Adrenal gland (tissue), 12 donors: ENCODE results near the gene VSIG10. TPM values are rescaled to one million over a fixed set of nuclear protein-coding genes. Genes with fewer than 3 reads are reported as not detected.
"Not testable (repeated sequence)": the region's sequence is repeated elsewhere in the genome, so short reads cannot be mapped to it uniquely, and the experiment has no call there.

Source experiments
- DNase-seq, 7 donors: peaks; one replicate each; pipeline ENCODE4 v3.0.0-alpha.2; 2019 to 2020
- H3K27ac ChIP-seq, 5 donors: fragments of 200-600 bp; sonication (generic) in 4 of 5; 1 replicate in 3 of 5; 2 replicates in 2 of 5; pipeline versions ENCODE4 v1.5.1 to v1.8.0; 2016 to 2020; ENCODE audit warnings: mild to moderate bottlenecking in 1 of 5
- H3K27me3 ChIP-seq: fragments of 200-600 bp; 2 replicates; pipeline ENCODE4 v1.8.0; 2021
- H3K36me3 ChIP-seq, 2 donors: fragments of 200-600 bp; replicated peaks in 1 of 2; 1 replicate in 1 of 2; 2 replicates in 1 of 2; pipeline versions ENCODE4 v1.5.1 to v1.8.0; 2018 to 2022
- H3K4me1 ChIP-seq, 2 donors: fragments of 200-600 bp; replicated peaks in 1 of 2; 1 replicate in 1 of 2; 2 replicates in 1 of 2; pipeline versions ENCODE4 v1.5.1 to v1.8.0; 2018 to 2021
- H3K4me3 ChIP-seq, 4 donors: fragments of 200-600 bp; sonication (generic) in 3 of 4; one replicate each; pipeline ENCODE4 v1.5.1; 2016 to 2018
- H3K9me3 ChIP-seq, 3 donors: fragments of 200-600 bp; sonication (generic) in 1 of 3; replicated peaks in 1 of 3; 1 replicate in 2 of 3; 2 replicates in 1 of 3; pipeline versions ENCODE4 v1.5.1 to v1.8.0; 2016 to 2021
- POLR2A ChIP-seq, 2 donors: fragments of 450-650 bp; IDR thresholded peaks; one replicate each; pipeline ENCODE4 v1.6.1; 2017; ENCODE audit warnings: antibody characterized with exemption in 2 of 2, mild to moderate bottlenecking in 2 of 2, moderate library complexity in 1 of 2
- WGBS, 4 donors: extraction: QIAGEN DNeasy Blood & Tissue Kit in 2 of 4; methylation state at CpG; one replicate each; pipeline versions ENCODE4 v1.1.5 to v1.1.7; 2013 to 2017; 5-methylcytosine and 5-hydroxymethylcytosine counted together
- intact Hi-C, 2 donors: fragments of 100-400 bp; cut with DNase I; formaldehyde crosslinking; loops; one replicate each; pipeline versions ENCODE4 v1.14.1 to v1.15.0; 2022 to 2023
- polyA plus RNA-seq, 3 donors: library from polyadenylated mRNA; stranded (reverse); fragments of 200-250 nt in 2 of 3; fragments of 350-450 nt in 1 of 3; fragmentation: Illumina TruSeq in 1 of 3; extraction: RNeasy Lipid Tissue Mini Kit (QIAGEN cat#74804) in 1 of 3; gene quantifications; one replicate each; pipeline ENCODE4 v1.2.3, GENCODE V29; 2013 to 2014
- total RNA-seq, 9 donors: library from RNA; depleted of rRNA in 4 of 9; stranded (reverse); fragments of >200 nt in 4 of 9; fragments of 120-200 nt in 1 of 9; fragmentation: NEBNext Ultra II Directional in 1 of 9; extraction: Animal tissue kit (Norgen Biotek cat#: 25700) in 1 of 9; gene quantifications; one replicate each; pipeline versions ENCODE4 v1.1.0 to v1.2.4, GENCODE V29; 2013 to 2023
- TF ChIP-seq, protein P1 (sequence below), 6 experiments: fragments of 450-650 bp in 4 of 6; fragments of 200-600 bp in 2 of 6; sonication (generic) in 1 of 6; IDR thresholded peaks; 1 replicate in 5 of 6; 2 replicates in 1 of 6; pipeline versions ENCODE4 v1.5.1 to v1.8.0; 2016 to 2021; ENCODE audit warnings: antibody characterized with exemption in 6 of 6, mild to moderate bottlenecking in 2 of 6, moderate library complexity in 1 of 6
- donor health status: healthy with polysubstance abuse.
- donor health status: Bipolar disorder and iron deficiency.
- donor health status: DM: yes; HTN: yes; CAD: no.
- donor health status: DM: no; HTN: no; CAD: no.
- donor health status: DM: no; HTN: no; CAD: no.
- donor health status: DM: yes; HTN: yes; CAD: no.

VSIG10 gene
- total and polyA plus RNA-seq, 12 donors, result 22.6 to 87.6 (median 53.0) TPM

DNA sequence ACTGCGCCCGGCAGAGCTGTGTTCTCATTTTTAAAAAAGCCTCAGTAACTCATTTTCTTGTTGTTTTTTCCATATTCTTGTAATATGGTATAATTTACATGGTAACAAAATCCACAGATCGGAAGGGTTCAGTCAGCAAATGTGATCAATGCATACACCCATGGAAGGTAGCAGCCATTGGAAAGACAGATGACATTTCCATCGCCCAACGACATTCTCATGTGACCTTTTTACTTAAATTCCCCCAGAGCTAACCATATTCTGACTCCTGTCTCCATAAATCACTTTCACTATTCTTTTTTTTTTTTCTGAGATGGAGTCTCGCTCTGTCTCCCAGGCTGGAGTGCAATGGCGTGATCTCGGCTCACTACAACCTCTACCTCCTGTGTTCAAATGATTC, 37.0 kb upstream of the VSIG10 start:
- Histone ChIP-seq H3K27ac (peak overlapping the region in 2 of 5 donors; percentile 56 to 64), H3K9me3 (no peaks in the 10 kb centered on the region), H3K36me3 (peaks cover 0 to 77% of the 10 kb centered on the region in 2 donors), H3K4me3 (peak overlapping the region in 1 of 4 donors; percentile 98), H3K4me1 (peaks cover 38 to 70% of the 10 kb centered on the region in 2 donors), H3K27me3 (no peaks in the 10 kb centered on the region)
- no peak for DNase-seq
- intact Hi-C loops, result no loop called here
- WGBS, 4 donors, result 84 to 88% (median 85%) methylated on average over 8 of the region's 8 CpGs
- no peak for TF ChIP-seq POLR2A (IDR thresholded peaks at IDR 0.05)
- TF ChIP-seq, protein P1, sequence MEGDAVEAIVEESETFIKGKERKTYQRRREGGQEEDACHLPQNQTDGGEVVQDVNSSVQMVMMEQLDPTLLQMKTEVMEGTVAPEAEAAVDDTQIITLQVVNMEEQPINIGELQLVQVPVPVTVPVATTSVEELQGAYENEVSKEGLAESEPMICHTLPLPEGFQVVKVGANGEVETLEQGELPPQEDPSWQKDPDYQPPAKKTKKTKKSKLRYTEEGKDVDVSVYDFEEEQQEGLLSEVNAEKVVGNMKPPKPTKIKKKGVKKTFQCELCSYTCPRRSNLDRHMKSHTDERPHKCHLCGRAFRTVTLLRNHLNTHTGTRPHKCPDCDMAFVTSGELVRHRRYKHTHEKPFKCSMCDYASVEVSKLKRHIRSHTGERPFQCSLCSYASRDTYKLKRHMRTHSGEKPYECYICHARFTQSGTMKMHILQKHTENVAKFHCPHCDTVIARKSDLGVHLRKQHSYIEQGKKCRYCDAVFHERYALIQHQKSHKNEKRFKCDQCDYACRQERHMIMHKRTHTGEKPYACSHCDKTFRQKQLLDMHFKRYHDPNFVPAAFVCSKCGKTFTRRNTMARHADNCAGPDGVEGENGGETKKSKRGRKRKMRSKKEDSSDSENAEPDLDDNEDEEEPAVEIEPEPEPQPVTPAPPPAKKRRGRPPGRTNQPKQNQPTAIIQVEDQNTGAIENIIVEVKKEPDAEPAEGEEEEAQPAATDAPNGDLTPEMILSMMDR (IDR thresholded peaks at IDR 0.05), result no peak

DNA sequence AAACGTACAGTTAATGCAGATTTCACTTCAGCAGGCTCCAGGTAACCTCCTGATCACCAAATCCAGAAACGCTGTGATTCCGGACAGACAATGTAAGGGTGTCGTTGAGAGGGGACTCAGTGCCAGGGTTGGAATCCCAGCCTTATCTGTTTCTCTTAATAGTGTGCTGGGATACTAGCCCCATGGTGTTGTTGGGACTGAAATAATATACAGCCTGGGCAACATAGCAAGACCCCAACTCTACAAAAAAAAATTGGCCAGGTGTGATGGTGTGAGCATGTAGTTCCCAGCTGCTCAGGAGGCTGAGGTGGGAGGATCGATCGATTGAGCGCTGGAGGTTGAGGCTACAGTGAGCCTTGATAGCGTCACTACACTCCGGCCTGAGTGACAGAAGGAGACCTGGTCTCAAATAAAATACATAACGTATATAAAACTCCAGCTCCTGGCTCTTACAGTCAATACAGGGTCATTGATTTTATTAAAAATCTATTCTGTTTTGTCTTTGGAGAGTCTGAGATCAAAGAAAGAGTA, 33.4 kb upstream of the VSIG10 start:
- H3K27me3 ChIP-seq, result no peaks in the 10 kb centered on the region
- intact Hi-C loops, result no loop called here
- H3K9me3 ChIP-seq, result no peaks in the 10 kb centered on the region
- H3K27ac ChIP-seq, result peak overlapping the region; percentile 57 to 99 (median 88)
- H3K4me1 ChIP-seq, result peaks cover 33 to 49% of the 10 kb centered on the region in 2 donors
- peak overlapping the region; percentile 25 to 99 (median 97) for H3K4me3 ChIP-seq
- peaks cover 0 to 42% of the 10 kb centered on the region in 2 donors for H3K36me3 ChIP-seq
- TF ChIP-seq, protein P1 (IDR thresholded peaks at IDR 0.05), result no peak
- no peak for TF ChIP-seq POLR2A (IDR thresholded peaks at IDR 0.05)
- no peak for DNase-seq
- WGBS, 4 donors, result 31 to 46% (median 44%) methylated on average over 10 of the region's 10 CpGs

DNA sequence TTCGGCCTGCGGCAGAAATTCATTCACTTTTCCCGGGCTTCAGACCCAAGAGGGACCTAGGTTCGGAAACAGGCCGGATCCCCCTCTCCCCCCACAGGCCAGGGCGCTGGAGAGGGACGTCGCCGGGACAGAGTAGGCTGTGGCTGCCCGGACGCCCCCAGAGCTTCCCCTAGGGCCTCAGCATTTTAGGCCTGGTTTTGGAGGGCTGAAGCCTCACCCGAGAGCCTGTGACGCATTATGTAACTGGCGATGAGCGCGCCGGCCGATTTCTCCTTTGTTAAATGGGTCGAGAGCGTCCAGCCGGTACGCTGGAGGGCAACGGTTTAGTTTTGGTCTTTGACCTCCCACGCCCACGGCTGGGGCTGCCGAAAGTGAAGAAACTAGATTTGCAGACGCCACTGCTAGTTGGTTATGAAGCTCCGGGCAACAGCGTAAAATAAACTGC, 32.8 kb upstream of the VSIG10 start:
- peak overlapping the region; percentile 70 to 99 (median 97) for H3K4me3 ChIP-seq
- no peaks in the 10 kb centered on the region for H3K9me3 ChIP-seq
- intact Hi-C loops, result no loop called here
- H3K4me1 ChIP-seq, result peaks cover 37 to 52% of the 10 kb centered on the region in 2 donors
- TF ChIP-seq POLR2A (IDR thresholded peaks at IDR 0.05), result no peak
- TF ChIP-seq, protein P1 (IDR thresholded peaks at IDR 0.05), result no peak
- WGBS, 4 donors, result 1 to 3% (median 2%) methylated on average over 18 to 29 of the region's 29 CpGs
- DNase-seq, result peak; percentile 38 to 80 (median 65)
- H3K36me3 ChIP-seq, result peaks cover 0 to 36% of the 10 kb centered on the region in 2 donors
- H3K27me3 ChIP-seq, result no peaks in the 10 kb centered on the region
- H3K27ac ChIP-seq, result peak overlapping the region; percentile 82 to 99 (median 88)

DNA sequence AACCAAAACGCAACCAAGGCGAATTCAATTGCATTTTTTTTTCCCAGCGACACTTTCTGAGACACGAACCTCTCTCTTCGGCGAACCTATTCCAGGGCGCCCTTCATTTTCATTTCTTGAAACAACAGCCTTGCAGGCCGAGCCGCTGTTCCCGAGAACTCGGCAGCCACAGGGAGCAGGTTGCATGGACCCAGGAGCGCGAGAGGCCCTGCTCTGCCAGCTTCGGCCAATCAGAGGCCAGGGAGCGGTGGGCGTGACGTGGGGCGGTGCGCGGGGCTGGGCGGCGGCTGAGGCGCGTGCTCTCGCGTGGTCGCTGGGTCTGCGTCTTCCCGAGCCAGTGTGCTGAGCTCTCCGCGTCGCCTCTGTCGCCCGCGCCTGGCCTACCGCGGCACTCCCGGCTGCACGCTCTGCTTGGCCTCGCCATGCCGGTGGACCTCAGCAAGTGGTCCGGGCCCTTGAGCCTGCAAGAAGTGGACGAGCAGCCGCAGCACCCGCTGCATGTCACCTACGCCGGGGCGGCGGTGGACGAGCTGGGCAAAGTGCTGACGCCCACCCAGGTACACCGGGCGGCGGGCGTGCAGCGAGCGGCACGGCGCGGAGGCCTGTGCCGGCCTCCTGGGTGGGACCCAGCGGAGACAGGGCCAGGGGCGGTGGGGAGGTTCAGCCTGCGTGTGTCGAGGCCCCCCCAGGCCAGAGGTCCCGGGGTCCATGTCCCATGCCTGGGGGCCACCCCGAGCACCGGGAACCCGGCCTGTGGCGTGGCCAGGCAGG, 32.2 kb upstream of the VSIG10 start, which contains the start of gene PEBP1:
PEBP1 (plus strand) TSS at position 337 of the 771 bp plus-strand sequence; CDS start at position 423, 86 bp downstream.
- H3K27ac ChIP-seq, result peak within 1 kb of the TSS; percentile 82 to 99 (median 88)
- TF ChIP-seq POLR2A (IDR thresholded peaks at IDR 0.05), result peak; percentile 96 to 99
- TF ChIP-seq, protein P1 (IDR thresholded peaks at IDR 0.05), result no peak
- H3K4me1 ChIP-seq, result peaks cover 33 to 49% of the 10 kb centered on the region in 2 donors
- peaks cover 0 to 30% of the 10 kb centered on the region in 2 donors for H3K36me3 ChIP-seq
- peak; percentile 96 to 98 (median 97) for DNase-seq
- no peaks in the 10 kb centered on the region for H3K9me3 ChIP-seq
- intact Hi-C loops, result no loop called here
- H3K27me3 ChIP-seq, result no peaks in the 10 kb centered on the region
- peak within 1 kb of the TSS; percentile 70 to 99 (median 97) for H3K4me3 ChIP-seq
- 0 to 2% (median 0%) methylated on average over 14 to 70 of the region's 70 CpGs for WGBS, 4 donors

DNA sequence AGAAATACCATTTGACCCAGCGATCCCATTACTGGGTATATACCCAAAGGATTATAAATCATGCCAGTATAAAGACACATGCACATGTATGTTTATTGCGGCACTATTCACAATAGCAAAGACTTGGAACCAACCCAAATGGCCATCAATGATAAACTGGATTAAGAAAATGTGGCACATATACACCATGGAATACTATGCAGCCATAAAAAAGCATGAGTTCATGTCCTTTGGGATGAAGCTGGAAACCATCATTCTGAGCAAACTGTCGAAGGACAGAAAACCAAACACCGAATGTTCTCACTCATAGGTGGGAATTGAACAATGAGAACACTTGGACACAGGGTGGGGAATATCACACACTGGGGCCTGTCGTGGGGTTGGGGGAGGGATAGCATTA, 25.6 kb upstream of the VSIG10 start:
- intact Hi-C loops, result not testable (repeated sequence)

More for the DNA sequence above, 25.6 kb upstream of the VSIG10 start:
- 94 to 99% (median 97%) methylated on average over 5 of the region's 5 CpGs for WGBS, 4 donors
- not testable (repeated sequence) for H3K9me3 ChIP-seq, H3K4me3 ChIP-seq, H3K27me3 ChIP-seq, DNase-seq, H3K27ac ChIP-seq, H3K36me3 ChIP-seq
- H3K4me1 ChIP-seq, result peaks cover 12 to 22% of the 10 kb centered on the region in 2 donors
